ENCODE results near the gene PPP2R1B.
A peak's percentile ranks its signal among the peaks of the same experiment; 100 is the strongest.

Gene PPP2R1B

GRCh38 chr11:111765984-111766833 is at the start of gene PPP2R1B:
TSS of gene PPP2R1B (minus strand) at chr11:111766389. CDS start at chr11:111766361, 28 bp downstream.
- peak; percentile 94 for DNase-seq (ENCODE audit: low read depth, low spot score)

GRCh38 chr11:111815489-111815888 is 49.3 kb upstream of the PPP2R1B start:
- DNase-seq (ENCODE audit: low read depth, low spot score) = no peak

GRCh38 chr11:111814557-111815320 is 48.5 kb upstream of the PPP2R1B start:
- DNase-seq (ENCODE audit: low read depth, low spot score) = no peak

GRCh38 chr11:111814106-111814505 is 47.9 kb upstream of the PPP2R1B start:
- no peak for DNase-seq (ENCODE audit: low read depth, low spot score)

GRCh38 chr11:111812211-111812610 is 46.0 kb upstream of the PPP2R1B start:
- no peak for DNase-seq (ENCODE audit: low read depth, low spot score)

GRCh38 chr11:111811445-111811844 is 45.3 kb upstream of the PPP2R1B start:
- DNase-seq (ENCODE audit: low read depth, low spot score) = no peak

GRCh38 chr11:111808834-111809233 is 42.6 kb upstream of the PPP2R1B start:
- DNase-seq (ENCODE audit: low read depth, low spot score) = no peak

GRCh38 chr11:111808063-111808588 is 41.9 kb upstream of the PPP2R1B start:
- no peak for DNase-seq (ENCODE audit: low read depth, low spot score)

- DNase-seq (ENCODE audit: low read depth, low spot score) = no peak
Measured at GRCh38 chr11:111807076-111807475, 40.9 kb upstream of the PPP2R1B start.

- no peak for DNase-seq (ENCODE audit: low read depth, low spot score)
Measured at GRCh38 chr11:111801135-111801534, 34.9 kb upstream of the PPP2R1B start.

- no peak for DNase-seq (ENCODE audit: low read depth, low spot score)
Measured at GRCh38 chr11:111798279-111798678, 32.1 kb upstream of the PPP2R1B start.

GRCh38 chr11:111797145-111797581 is 31.0 kb upstream of the PPP2R1B start:
- no peak for DNase-seq (ENCODE audit: low read depth, low spot score)

- no peak for DNase-seq (ENCODE audit: low read depth, low spot score)
Measured at GRCh38 chr11:111796696-111797095, 30.5 kb upstream of the PPP2R1B start.

- no peak for DNase-seq (ENCODE audit: low read depth, low spot score)
Measured at GRCh38 chr11:111795334-111795985, 29.3 kb upstream of the PPP2R1B start.

- DNase-seq (ENCODE audit: low read depth, low spot score) = no peak
Measured at GRCh38 chr11:111793863-111794262, 27.7 kb upstream of the PPP2R1B start.

- DNase-seq (ENCODE audit: low read depth, low spot score) = no peak
Measured at GRCh38 chr11:111792955-111793500, 26.8 kb upstream of the PPP2R1B start.

- no peak for DNase-seq (ENCODE audit: low read depth, low spot score)
Measured at GRCh38 chr11:111792314-111792713, 26.1 kb upstream of the PPP2R1B start.

- DNase-seq (ENCODE audit: low read depth, low spot score) = no peak
Measured at GRCh38 chr11:111788464-111788863, 22.3 kb upstream of the PPP2R1B start.

- DNase-seq (ENCODE audit: low read depth, low spot score) = no peak
Measured at GRCh38 chr11:111788051-111788450, 21.9 kb upstream of the PPP2R1B start.

- DNase-seq (ENCODE audit: low read depth, low spot score) = no peak
Measured at GRCh38 chr11:111785886-111786412, 19.8 kb upstream of the PPP2R1B start.

- DNase-seq (ENCODE audit: low read depth, low spot score) = no peak
Measured at GRCh38 chr11:111785076-111785475, 18.9 kb upstream of the PPP2R1B start.
